HS-5 (cell line): ENCODE measurements around the gene LRBA.

Experiments
- DNase-seq: peaks from one replicate; pipeline ENCODE4 v3.0.0-alpha.2; 2012; ENCODE audit warnings: low read depth

Gene LRBA

GRCh38 chr4:150725957-150726523, 289.0 kb downstream of the LRBA start:
- DNase-seq = no peak

- no peak for DNase-seq
Observed at GRCh38 chr4:150723727-150724411, 291.2 kb downstream of the LRBA start.

- no peak for DNase-seq
Observed at GRCh38 chr4:150722908-150723362, 292.1 kb downstream of the LRBA start.

GRCh38 chr4:150720973-150721518, 294.0 kb downstream of the LRBA start:
- no peak for DNase-seq

- no peak for DNase-seq
Observed at GRCh38 chr4:150717952-150718351, 297.1 kb downstream of the LRBA start.

- no peak for DNase-seq
Observed at GRCh38 chr4:150714462-150715438, 300.3 kb downstream of the LRBA start.

- no peak for DNase-seq
Observed at GRCh38 chr4:150713251-150713650, 301.8 kb downstream of the LRBA start.

GRCh38 chr4:150710770-150711375, 304.2 kb downstream of the LRBA start:
- no peak for DNase-seq

- DNase-seq = no peak
Observed at GRCh38 chr4:150708004-150708403, 307.1 kb downstream of the LRBA start.

GRCh38 chr4:150699599-150699998, 315.5 kb downstream of the LRBA start:
- DNase-seq = no peak

- no peak for DNase-seq
Observed at GRCh38 chr4:150695162-150695561, 319.9 kb downstream of the LRBA start.

- no peak for DNase-seq
Observed at GRCh38 chr4:150694438-150694837, 320.6 kb downstream of the LRBA start.

- no peak for DNase-seq
Observed at GRCh38 chr4:150683775-150684350, 331.2 kb downstream of the LRBA start.

- no peak for DNase-seq
Observed at GRCh38 chr4:150682126-150682525, 333.0 kb downstream of the LRBA start.

GRCh38 chr4:150681063-150681462, 334.0 kb downstream of the LRBA start:
- DNase-seq = no peak

- DNase-seq = no peak
Observed at GRCh38 chr4:150680651-150681050, 334.4 kb downstream of the LRBA start.

- DNase-seq = no peak
Observed at GRCh38 chr4:150679765-150680343, 335.2 kb downstream of the LRBA start.

GRCh38 chr4:150679018-150679764, 335.9 kb downstream of the LRBA start:
- no peak for DNase-seq

- DNase-seq = no peak
Observed at GRCh38 chr4:150673793-150674192, 341.3 kb downstream of the LRBA start.

- DNase-seq = no peak
Observed at GRCh38 chr4:150668824-150669223, 346.3 kb downstream of the LRBA start.

GRCh38 chr4:150664935-150665334, 350.1 kb downstream of the LRBA start:
- peak; percentile 16 for DNase-seq
